ENCODE data around the gene FES. TPM values are rescaled to one million over a fixed set of nuclear protein-coding genes. Genes with fewer than 3 reads are reported as not detected.

Gene FES
- total and polyA plus RNA-seq, 2 of the 13 experiments (the other 11 are each of a cell fraction or from before 2014, with no cell fraction given), result 4.0 to 9.5 TPM

- TF ChIP-seq FOXP1 (IDR thresholded peaks at IDR 0.05), result no peak
- TF ChIP-seq FOXP1 (CRISPR knock-in tag; IDR thresholded peaks at IDR 0.05), result no peak
- TF ChIP-seq SETDB1 (CRISPR knock-in tag; IDR thresholded peaks at IDR 0.05; ENCODE audit: borderline replicate concordance), result no peak
- TF ChIP-seq HNRNPH1 (optimal IDR thresholded peaks at IDR 0.05; ENCODE audit: low read depth, low read length), result no peak
- TF ChIP-seq MED1 (CRISPR knock-in tag; IDR thresholded peaks at IDR 0.05), result no peak
- peak; percentile 99 for TF ChIP-seq ZNF574 (CRISPR knock-in tag; IDR thresholded peaks at IDR 0.05)
- peak; percentile 55; the same call in 1 of the 2 replicates for TF ChIP-seq YEATS4 (CRISPR knock-in tag; IDR thresholded peaks at IDR 0.05; ENCODE audit: borderline replicate concordance)
- TF ChIP-seq, protein P1, sequence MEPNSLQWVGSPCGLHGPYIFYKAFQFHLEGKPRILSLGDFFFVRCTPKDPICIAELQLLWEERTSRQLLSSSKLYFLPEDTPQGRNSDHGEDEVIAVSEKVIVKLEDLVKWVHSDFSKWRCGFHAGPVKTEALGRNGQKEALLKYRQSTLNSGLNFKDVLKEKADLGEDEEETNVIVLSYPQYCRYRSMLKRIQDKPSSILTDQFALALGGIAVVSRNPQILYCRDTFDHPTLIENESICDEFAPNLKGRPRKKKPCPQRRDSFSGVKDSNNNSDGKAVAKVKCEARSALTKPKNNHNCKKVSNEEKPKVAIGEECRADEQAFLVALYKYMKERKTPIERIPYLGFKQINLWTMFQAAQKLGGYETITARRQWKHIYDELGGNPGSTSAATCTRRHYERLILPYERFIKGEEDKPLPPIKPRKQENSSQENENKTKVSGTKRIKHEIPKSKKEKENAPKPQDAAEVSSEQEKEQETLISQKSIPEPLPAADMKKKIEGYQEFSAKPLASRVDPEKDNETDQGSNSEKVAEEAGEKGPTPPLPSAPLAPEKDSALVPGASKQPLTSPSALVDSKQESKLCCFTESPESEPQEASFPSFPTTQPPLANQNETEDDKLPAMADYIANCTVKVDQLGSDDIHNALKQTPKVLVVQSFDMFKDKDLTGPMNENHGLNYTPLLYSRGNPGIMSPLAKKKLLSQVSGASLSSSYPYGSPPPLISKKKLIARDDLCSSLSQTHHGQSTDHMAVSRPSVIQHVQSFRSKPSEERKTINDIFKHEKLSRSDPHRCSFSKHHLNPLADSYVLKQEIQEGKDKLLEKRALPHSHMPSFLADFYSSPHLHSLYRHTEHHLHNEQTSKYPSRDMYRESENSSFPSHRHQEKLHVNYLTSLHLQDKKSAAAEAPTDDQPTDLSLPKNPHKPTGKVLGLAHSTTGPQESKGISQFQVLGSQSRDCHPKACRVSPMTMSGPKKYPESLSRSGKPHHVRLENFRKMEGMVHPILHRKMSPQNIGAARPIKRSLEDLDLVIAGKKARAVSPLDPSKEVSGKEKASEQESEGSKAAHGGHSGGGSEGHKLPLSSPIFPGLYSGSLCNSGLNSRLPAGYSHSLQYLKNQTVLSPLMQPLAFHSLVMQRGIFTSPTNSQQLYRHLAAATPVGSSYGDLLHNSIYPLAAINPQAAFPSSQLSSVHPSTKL (CRISPR knock-in tag; IDR thresholded peaks at IDR 0.05), result no peak
- no peak for TF ChIP-seq ZNF354B (CRISPR knock-in tag; IDR thresholded peaks at IDR 0.05)
- TF ChIP-seq GABPA (IDR thresholded peaks at IDR 0.05; ENCODE audit: low read depth, low read length), result no peak
- TF ChIP-seq GABPA (CRISPR knock-in tag; IDR thresholded peaks at IDR 0.05; ENCODE audit: low read depth), result peak; percentile 16; the same call in 1 of the 2 replicates
- TF ChIP-seq, protein P2, sequence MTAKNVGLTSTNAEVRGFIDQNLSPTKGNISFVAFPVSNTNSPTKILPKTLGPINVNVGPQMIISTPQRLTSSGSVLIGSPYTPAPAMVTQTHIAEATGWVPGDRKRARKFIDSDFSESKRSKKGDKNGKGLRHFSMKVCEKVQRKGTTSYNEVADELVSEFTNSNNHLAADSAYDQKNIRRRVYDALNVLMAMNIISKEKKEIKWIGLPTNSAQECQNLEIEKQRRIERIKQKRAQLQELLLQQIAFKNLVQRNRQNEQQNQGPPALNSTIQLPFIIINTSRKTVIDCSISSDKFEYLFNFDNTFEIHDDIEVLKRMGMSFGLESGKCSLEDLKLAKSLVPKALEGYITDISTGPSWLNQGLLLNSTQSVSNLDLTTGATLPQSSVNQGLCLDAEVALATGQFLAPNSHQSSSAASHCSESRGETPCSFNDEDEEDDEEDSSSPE (CRISPR knock-in tag; IDR thresholded peaks at IDR 0.05), result 0 out of 2 replicates have a peak, but pooled peaks have one; percentile 21
- no peak for TF ChIP-seq HMG20B (CRISPR knock-in tag; conservative IDR thresholded peaks at IDR 0.05)
- no peak for TF ChIP-seq ZNF749 (CRISPR knock-in tag; IDR thresholded peaks at IDR 0.05; ENCODE audit: borderline replicate concordance)
- TF ChIP-seq ZZZ3 (CRISPR knock-in tag; IDR thresholded peaks at IDR 0.05; ENCODE audit: borderline replicate concordance), result no peak
- TF ChIP-seq ZNF850 (CRISPR knock-in tag; conservative IDR thresholded peaks at IDR 0.05), result no peak
- TF ChIP-seq MLXIP (CRISPR knock-in tag; IDR thresholded peaks at IDR 0.05; ENCODE audit: borderline replicate concordance), result no peak
- peak; percentile 55; the same call in 1 of the 2 replicates for TF ChIP-seq ZNF501 (CRISPR knock-in tag; IDR thresholded peaks at IDR 0.05)
- TF ChIP-seq PHF8 (CRISPR knock-in tag; IDR thresholded peaks at IDR 0.05), result peak; percentile 78
Measured at GRCh38 chr15:90893175-90894090, 9.1 kb downstream of the FES start (continued).

All from HepG2 (cell line).